GM23248 (cell line): Measurements from ENCODE around the gene PRSS1.

Experiments used
- EZH2 ChIP-seq: fragments of 200-600 bp; sonication (generic); IDR thresholded peaks from 2 replicates; pipeline ENCODE4 v1.6.1; 2018; ENCODE audit warnings: antibody characterized with exemption, mild to moderate bottlenecking; ENCODE audit not compliant: insufficient read depth, poor library complexity, severe bottlenecking
- EZH2phosphoT487 ChIP-seq: fragments of 200-600 bp; sonication (generic); IDR thresholded peaks from 2 replicates; pipeline ENCODE4 v1.6.1; 2018; ENCODE audit warnings: antibody characterized with exemption, moderate library complexity, mild to moderate bottlenecking, low read depth; ENCODE audit not compliant: insufficient read depth

GRCh38 chr7:142796001-142796500, 46.8 kb downstream of the PRSS1 start:
- TF ChIP-seq EZH2: no peak
- no peak for TF ChIP-seq EZH2phosphoT487
